Kidney (tissue), 14 donors: ENCODE results near the gene GOLGA6L2. TPM values are rescaled to one million over a fixed set of nuclear protein-coding genes. Genes with fewer than 3 reads are reported as not detected.

ENCODE experiments used
- DNase-seq, 5 donors: peaks; one replicate each; pipeline ENCODE4 v3.0.0-alpha.2; 2013 to 2020
- FAIRE-seq: peaks from 2 replicates; lab custom pipeline; 2012; peaks lifted over from hg19 to GRCh38; lab: Jason Lieb, UNC
- H3K27ac ChIP-seq, 2 donors: one replicate each; pipeline ENCODE4 v1.7.0; 2013; ENCODE audit warnings: low read depth in 2 of 2, low read length in 2 of 2, inconsistent platforms in 1 of 2
- H3K27me3 ChIP-seq: one replicate; pipeline ENCODE4 v1.7.1; 2013; ENCODE audit warnings: low read length, inconsistent platforms; ENCODE audit not compliant: control insufficient read depth, insufficient read depth
- H3K36me3 ChIP-seq, 3 donors: one replicate each; pipeline versions ENCODE4 v1.7.0 to v1.7.1; 2013; ENCODE audit warnings: low read length in 3 of 3, control low read depth in 1 of 3, inconsistent platforms in 1 of 3; ENCODE audit not compliant: insufficient read depth in 3 of 3, control insufficient read depth in 2 of 3
- H3K4me1 ChIP-seq, 3 donors: one replicate each; pipeline versions ENCODE4 v1.7.0 to v1.7.1; 2013; ENCODE audit warnings: low read length in 3 of 3, inconsistent platforms in 1 of 3, low read depth in 1 of 3; ENCODE audit not compliant: control insufficient read depth in 2 of 3, insufficient read depth in 2 of 3
- H3K4me3 ChIP-seq, 3 donors: one replicate each; pipeline versions ENCODE4 v1.7.0 to v1.8.1; 2013; ENCODE audit warnings: low read length in 3 of 3, control low read depth in 1 of 3, inconsistent platforms in 1 of 3
- H3K9ac ChIP-seq, 3 donors: one replicate each; pipeline versions ENCODE4 v1.7.0 to v1.7.1; 2013; ENCODE audit warnings: low read length in 3 of 3, control low read depth in 1 of 3, inconsistent platforms in 1 of 3
- H3K9me3 ChIP-seq, 3 donors: one replicate each; pipeline versions ENCODE4 v1.7.0 to v1.7.1; 2013; ENCODE audit warnings: low read length in 3 of 3, control low read depth in 1 of 3, inconsistent platforms in 1 of 3; ENCODE audit not compliant: control insufficient read depth in 2 of 3, insufficient read depth in 1 of 3
- CTCF ChIP-seq: IDR thresholded peaks from 3 replicates; pipeline ENCODE4 v1.5.1; 2012; ENCODE audit warnings: mild to moderate bottlenecking, moderate library complexity, borderline replicate concordance; ENCODE audit not compliant: insufficient read depth; ENCODE audit errors: extremely low read depth
- intact Hi-C: fragments of 100-400 bp; cut with DNase I; formaldehyde crosslinking; loops from one replicate; pipeline ENCODE4 v1.11.1; 2022
- polyA plus RNA-seq: library from polyadenylated mRNA; stranded (reverse); fragments of 350-450 nt; fragmentation: Illumina TruSeq; extraction: RNeasy Lipid Tissue Mini Kit (QIAGEN cat#74804); gene quantifications from one replicate; pipeline ENCODE4 v1.2.3, GENCODE V29; 2014; ENCODE audit warnings: low read depth, low replicate concordance; ENCODE audit not compliant: insufficient read depth
- total RNA-seq: library from RNA; stranded (reverse); fragmentation: NEBNext Ultra II Directional; extraction: Animal tissue kit (Norgen Biotek cat#: 25700); gene quantifications from one replicate; pipeline ENCODE4 v1.2.1, GENCODE V29; 2021
- donor health status: control.
- donor health status: control.
- donor health status: control.
- donor health status: control.
- donor health status: control.
- donor health status: DM: yes; HTN: yes; CAD: no.
- donor health status: Normal renal cell carcinoma (clear cell type).

Gene GOLGA6L2
- total and polyA plus RNA-seq, 2 donors from 2014 or later = not detected

- Histone ChIP-seq H3K4me3 (no peak overlapping the region), H3K36me3 (no peaks in the 10 kb centered on the region), H3K4me1 (no peaks in the 10 kb centered on the region), H3K9me3 (no peaks in the 10 kb centered on the region), H3K9ac (no peak overlapping the region), H3K27ac (no peak overlapping the region), H3K27me3 (no peaks in the 10 kb centered on the region)
- DNase-seq (no peak), FAIRE-seq (no peak)
- intact Hi-C loops = no loop called here
- no peak for TF ChIP-seq CTCF
Measured at GRCh38 chr15:23440596-23440995, 6.4 kb downstream of the GOLGA6L2 start.

GRCh38 chr15:23439513-23439912 is 7.5 kb downstream of the GOLGA6L2 start:
- TF ChIP-seq CTCF = no peak
- FAIRE-seq (no peak), DNase-seq (no peak)
- Histone ChIP-seq H3K27me3 (no peaks in the 10 kb centered on the region), H3K4me1 (no peaks in the 10 kb centered on the region), H3K36me3 (no peaks in the 10 kb centered on the region), H3K4me3 (no peak overlapping the region), H3K27ac (no peak overlapping the region), H3K9me3 (no peaks in the 10 kb centered on the region), H3K9ac (no peak overlapping the region)
- intact Hi-C loops = no loop called here

GRCh38 chr15:23438816-23439466 is 8.1 kb downstream of the GOLGA6L2 start:
- no peak for FAIRE-seq
- H3K9me3 ChIP-seq = no peaks in the 10 kb centered on the region
- no peaks in the 10 kb centered on the region for H3K36me3 ChIP-seq
- intact Hi-C loops = no loop called here
- no peak for DNase-seq
- no peak overlapping the region for H3K27ac ChIP-seq
- H3K4me3 ChIP-seq = no peak overlapping the region
- no peaks in the 10 kb centered on the region for H3K4me1 ChIP-seq
- H3K9ac ChIP-seq = no peak overlapping the region
- no peaks in the 10 kb centered on the region for H3K27me3 ChIP-seq
- TF ChIP-seq CTCF = no peak

DNA sequence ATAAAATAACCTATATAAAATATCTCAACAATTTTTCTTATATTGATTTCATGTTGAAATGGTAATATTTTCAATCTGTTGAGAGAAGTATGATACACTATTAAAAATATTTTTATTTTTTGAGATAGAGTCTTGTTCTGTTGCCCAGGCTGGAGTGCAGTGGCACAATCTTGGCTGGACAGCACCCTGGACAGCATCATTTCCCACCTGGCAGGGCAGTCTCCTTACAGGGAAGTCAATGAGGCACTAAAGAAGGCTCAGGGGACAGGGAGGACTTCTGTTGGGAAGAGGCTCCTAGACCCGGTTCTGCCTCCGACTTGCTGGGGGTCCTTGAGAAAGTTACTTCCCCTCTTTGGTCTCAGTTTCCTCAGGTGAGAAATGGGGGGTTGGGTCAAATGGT is 9.4 kb downstream of the GOLGA6L2 start:
- Histone ChIP-seq H3K36me3 (no peaks in the 10 kb centered on the region), H3K4me1 (no peaks in the 10 kb centered on the region), H3K27ac (no peak overlapping the region), H3K9ac (no peak overlapping the region), H3K27me3 (no peaks in the 10 kb centered on the region), H3K4me3 (no peak overlapping the region), H3K9me3 (no peaks in the 10 kb centered on the region)
- no peak for FAIRE-seq
- intact Hi-C loops = no loop called here
- DNase-seq = no peak
- TF ChIP-seq CTCF = no peak
